GM12865 (cell line): ENCODE results near the gene CKMT2.

ENCODE experiments used
- DNase-seq: peaks from one replicate; pipeline ENCODE4 v3.0.0; 2010; ENCODE audit warnings: low read depth
- H3K4me3 ChIP-seq: 2 replicates; pipeline ENCODE4 v1.5.1; 2011; ENCODE audit warnings: mild to moderate bottlenecking, low read depth, low read length, control low read depth
- TF ChIP-seq, protein P1 (sequence below): IDR thresholded peaks from 2 replicates; pipeline ENCODE4 v1.5.1; 2011; ENCODE audit warnings: low read length, control low read depth, low read depth, inconsistent platforms; ENCODE audit not compliant: insufficient read depth; ENCODE audit errors: missing control alignments

Gene CKMT2

DNA sequence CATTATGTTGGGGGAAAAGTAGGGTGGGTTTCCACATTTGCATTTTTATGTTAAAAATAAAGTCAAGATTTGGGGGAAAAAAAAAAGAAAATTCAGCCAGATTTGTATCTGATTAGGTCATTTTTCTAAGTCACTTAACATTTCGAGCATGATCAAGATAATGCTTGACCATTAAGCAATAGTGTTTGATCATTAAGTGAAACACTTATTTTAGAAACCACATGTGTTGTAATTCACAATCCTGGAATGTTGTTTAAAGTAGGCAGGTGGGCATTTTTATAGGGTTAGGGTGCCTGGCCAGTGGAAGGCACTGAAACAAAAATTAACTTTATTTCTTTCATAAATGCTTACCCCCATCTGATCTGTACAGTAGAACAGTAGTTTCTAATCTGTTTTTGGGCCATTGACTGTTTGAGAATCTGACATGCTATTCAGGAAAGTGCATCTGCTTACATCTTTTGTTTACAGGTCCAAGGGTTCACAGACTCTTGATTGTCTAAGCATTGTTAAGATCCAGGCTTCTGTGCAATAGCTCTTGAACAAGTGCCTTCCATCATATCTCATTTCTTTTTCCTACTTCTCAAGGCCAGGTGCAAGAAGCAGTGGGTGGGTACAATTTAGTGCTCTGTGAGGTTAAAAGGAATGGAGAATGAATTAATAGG lies 77.4 kb downstream of the CKMT2 start:
- DNase-seq, result no peak
- TF ChIP-seq, protein P1, sequence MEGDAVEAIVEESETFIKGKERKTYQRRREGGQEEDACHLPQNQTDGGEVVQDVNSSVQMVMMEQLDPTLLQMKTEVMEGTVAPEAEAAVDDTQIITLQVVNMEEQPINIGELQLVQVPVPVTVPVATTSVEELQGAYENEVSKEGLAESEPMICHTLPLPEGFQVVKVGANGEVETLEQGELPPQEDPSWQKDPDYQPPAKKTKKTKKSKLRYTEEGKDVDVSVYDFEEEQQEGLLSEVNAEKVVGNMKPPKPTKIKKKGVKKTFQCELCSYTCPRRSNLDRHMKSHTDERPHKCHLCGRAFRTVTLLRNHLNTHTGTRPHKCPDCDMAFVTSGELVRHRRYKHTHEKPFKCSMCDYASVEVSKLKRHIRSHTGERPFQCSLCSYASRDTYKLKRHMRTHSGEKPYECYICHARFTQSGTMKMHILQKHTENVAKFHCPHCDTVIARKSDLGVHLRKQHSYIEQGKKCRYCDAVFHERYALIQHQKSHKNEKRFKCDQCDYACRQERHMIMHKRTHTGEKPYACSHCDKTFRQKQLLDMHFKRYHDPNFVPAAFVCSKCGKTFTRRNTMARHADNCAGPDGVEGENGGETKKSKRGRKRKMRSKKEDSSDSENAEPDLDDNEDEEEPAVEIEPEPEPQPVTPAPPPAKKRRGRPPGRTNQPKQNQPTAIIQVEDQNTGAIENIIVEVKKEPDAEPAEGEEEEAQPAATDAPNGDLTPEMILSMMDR, result no peak
- H3K4me3 ChIP-seq, result no peak overlapping the region

GRCh38 chr5:81313278-81313677 lies 80.2 kb downstream of the CKMT2 start:
- H3K4me3 ChIP-seq, result no peak overlapping the region
- DNase-seq, result no peak
- TF ChIP-seq, protein P1, result no peak

- no peak overlapping the region for H3K4me3 ChIP-seq
- TF ChIP-seq, protein P1, result no peak
- DNase-seq, result no peak
These were observed 80.6 kb downstream of the CKMT2 start for GRCh38 chr5:81313686-81314085.

- TF ChIP-seq, protein P1, result no peak
- no peak for DNase-seq
- H3K4me3 ChIP-seq, result no peak overlapping the region
These were observed 81.5 kb downstream of the CKMT2 start for GRCh38 chr5:81314581-81314980.

- H3K4me3 ChIP-seq, result no peak overlapping the region
- TF ChIP-seq, protein P1, result no peak
- no peak for DNase-seq
These were observed 82.2 kb downstream of the CKMT2 start for GRCh38 chr5:81315336-81315735.

- DNase-seq, result no peak
- H3K4me3 ChIP-seq, result no peak overlapping the region
- TF ChIP-seq, protein P1, result no peak
These were observed 82.7 kb downstream of the CKMT2 start for GRCh38 chr5:81315830-81316229.
